B cell (primary cell): Measurements from ENCODE around the gene PHF19. TPM values are rescaled to one million over a fixed set of nuclear protein-coding genes. Genes with fewer than 3 reads are reported as not detected.

Experiments used
- ATAC-seq: fragments of 200-7000 bp; cut with Tn5 transposase; one replicate; pipeline ENCODE4 v1.10.0; 2021; ENCODE audit warnings: low read depth, mild to moderate bottlenecking, moderate number of reproducible peaks, moderate library complexity
- CTCF ChIA-PET: fragments of 350-600 bp; sonication (Branson Sonifier 250); formaldehyde crosslinking; loops from one replicate; lab custom pipeline; 2021; ENCODE audit warnings: antibody characterized with exemption, inconsistent platforms; lab: Charles Lee
- POLR2A ChIA-PET: fragments of 350-600 bp; sonication (Branson Sonifier 250); formaldehyde crosslinking; loops from one replicate; lab custom pipeline; 2021; ENCODE audit warnings: antibody characterized with exemption; lab: Charles Lee
- DNase-seq: peaks from one replicate; pipeline ENCODE4 v3.0.0; 2013
- H2AFZ ChIP-seq: 2 replicates; pipeline ENCODE4 v1.6.1; 2012; ENCODE audit warnings: mild to moderate bottlenecking, low read depth, low read length; ENCODE audit not compliant: insufficient read depth, poor library complexity, severe bottlenecking
- H3K27ac ChIP-seq, 2 donors: 1 replicate in 1 of 2; 2 replicates in 1 of 2; pipeline ENCODE4 v1.5.1; 2012 to 2013; ENCODE audit warnings: low read length in 2 of 2, mild to moderate bottlenecking in 2 of 2, moderate library complexity in 1 of 2
- H3K27me3 ChIP-seq, 4 experiments: fragments of 200-600 bp in 1 of 4; sonication (generic) in 1 of 4; replicated peaks in 1 of 4; 1 replicate in 2 of 4; 2 replicates in 2 of 4; pipeline versions ENCODE4 v1.6.1 to v1.7.0; 2013 to 2016; ENCODE audit warnings: low read length in 3 of 4, mild to moderate bottlenecking in 2 of 4, mixed read lengths in 1 of 4, moderate library complexity in 1 of 4; ENCODE audit not compliant: insufficient read depth in 4 of 4, control insufficient read depth in 3 of 4; ENCODE audit errors: control extremely low read depth in 1 of 4
- H3K36me3 ChIP-seq, 2 experiments: replicated peaks in 1 of 2; 1 replicate in 1 of 2; 2 replicates in 1 of 2; pipeline versions ENCODE4 v1.6.1 to v1.7.1; 2013; ENCODE audit warnings: low read length in 1 of 2; ENCODE audit not compliant: insufficient read depth in 2 of 2, control insufficient read depth in 1 of 2; ENCODE audit errors: control extremely low read depth in 1 of 2, extremely low read depth in 1 of 2
- H3K4me1 ChIP-seq, 2 donors: fragments of 200-600 bp in 1 of 2; sonication (generic) in 1 of 2; 1 replicate in 1 of 2; 2 replicates in 1 of 2; pipeline versions ENCODE4 v1.5.1 to v1.6.1; 2013 to 2017; ENCODE audit warnings: low read length in 2 of 2; ENCODE audit not compliant: control insufficient read depth in 2 of 2, insufficient read depth in 2 of 2
- H3K4me2 ChIP-seq: replicated peaks from 2 replicates; pipeline ENCODE3; 2012; ENCODE audit warnings: mild to moderate bottlenecking, low read depth, low read length; ENCODE audit not compliant: poor library complexity, severe bottlenecking
- H3K4me3 ChIP-seq, 5 experiments: fragments of 200-600 bp in 1 of 5; sonication (generic) in 1 of 5; 1 replicate in 3 of 5; 2 replicates in 2 of 5; pipeline versions ENCODE4 v1.5.1 to v1.7.0; 2011 to 2016; ENCODE audit warnings: low read length in 4 of 5, mild to moderate bottlenecking in 4 of 5, low read depth in 2 of 5, control low read depth in 1 of 5, moderate library complexity in 1 of 5; ENCODE audit not compliant: insufficient read depth in 1 of 5; ENCODE audit errors: control extremely low read depth in 1 of 5, extremely low read depth in 1 of 5
- H3K79me2 ChIP-seq: fragments of 200-600 bp; sonication (generic); one replicate; pipeline ENCODE4 v1.6.0; 2016; ENCODE audit warnings: low read length; ENCODE audit not compliant: control insufficient read depth, insufficient read depth
- H3K9ac ChIP-seq: fragments of 200-600 bp; sonication (generic); 2 replicates; pipeline ENCODE4 v1.6.1; 2017; ENCODE audit warnings: mild to moderate bottlenecking, low read length, moderate library complexity
- H3K9me3 ChIP-seq, 3 donors: one replicate each; pipeline versions ENCODE4 v1.6.1 to v1.7.1; 2013; ENCODE audit warnings: low read length in 2 of 3; ENCODE audit not compliant: control insufficient read depth in 2 of 3, insufficient read depth in 1 of 3; ENCODE audit errors: control extremely low read depth in 1 of 3
- H4K20me1 ChIP-seq: 2 replicates; pipeline ENCODE4 v1.6.0; 2012; ENCODE audit warnings: mild to moderate bottlenecking, low read length; ENCODE audit not compliant: insufficient read depth, control insufficient read depth, poor library complexity, severe bottlenecking
- H3K27ac Mint-ChIP-seq: one replicate; pipeline ENCODE4 v1.8.0; 2021; ENCODE audit warnings: mixed read lengths
- H3K27me3 Mint-ChIP-seq: one replicate; pipeline ENCODE4 v1.8.0; 2021; ENCODE audit warnings: mixed read lengths
- H3K4me1 Mint-ChIP-seq: one replicate; pipeline ENCODE4 v1.8.0; 2021; ENCODE audit warnings: mixed read lengths
- H3K4me3 Mint-ChIP-seq: one replicate; pipeline ENCODE4 v1.8.0; 2021; ENCODE audit warnings: mixed read lengths
- H3K9me3 Mint-ChIP-seq: one replicate; pipeline ENCODE4 v1.8.0; 2022; ENCODE audit warnings: mixed read lengths; ENCODE audit not compliant: insufficient read depth
- EZH2 ChIP-seq: IDR thresholded peaks from 2 replicates; pipeline ENCODE4 v1.6.1; 2012; ENCODE audit warnings: borderline replicate concordance, low read depth, mild to moderate bottlenecking, moderate library complexity, low read length; ENCODE audit not compliant: insufficient read depth, poor library complexity, severe bottlenecking
- WGBS: methylation state at CpG from one replicate; pipeline ENCODE4 v1.1.5; 2013; ENCODE audit warnings: missing lambda C conversion rate; ENCODE audit not compliant: insufficient coverage; 5-methylcytosine and 5-hydroxymethylcytosine counted together
- intact Hi-C: fragments of 100-400 bp; cut with micrococcal nuclease; formaldehyde crosslinking; loops from one replicate; pipeline ENCODE4 v1.10.0; 2022
- polyA plus RNA-seq: library from polyadenylated mRNA; depleted of rRNA; stranded (reverse); fragments of >200 nt; gene quantifications from 2 replicates; pipeline ENCODE4 v1.2.3, GENCODE V29; 2012
- total RNA-seq, 2 donors: library from RNA; stranded (reverse); fragments of 120-200 nt in 1 of 2; gene quantifications; 1 replicate in 1 of 2; 2 replicates in 1 of 2; pipeline versions ENCODE4 v1.2.3 to v1.2.4, GENCODE V29; 2013 to 2022
- TF ChIP-seq, protein P1 (sequence below): fragments of 200-600 bp; IDR thresholded peaks from one replicate; pipeline ENCODE4 v1.8.0; 2022; ENCODE audit warnings: antibody characterized with exemption, mild to moderate bottlenecking

Gene PHF19
- total and polyA plus RNA-seq, 2 donors (not counting 1 experiment from before 2014, with no cell fraction given): 17.0 to 20.9 TPM

GRCh38 chr9:120846251-120846889, 30.6 kb downstream of the PHF19 start:
- Histone ChIP-seq H4K20me1 (peaks cover 5% of the 10 kb centered on the region), H3K9me3 (peaks cover 0 to 16% (median 0%) of the 10 kb centered on the region in 3 donors), H3K9ac (no peak overlapping the region), H3K79me2 (peaks cover 86% of the 10 kb centered on the region), H3K4me1 (peaks cover 21 to 23% of the 10 kb centered on the region in 2 donors), H3K27me3 (no peaks in the 10 kb centered on the region), H3K27ac (no peak overlapping the region), H3K36me3 (peaks cover 10 to 12% of the 10 kb centered on the region in 2 experiments), H3K4me3 (no peak overlapping the region), H3K4me2 (no peak overlapping the region), H2AFZ (no peak overlapping the region)
- ChIA-PET CTCF (no interaction called here), POLR2A (no interaction called here)
- Mint-ChIP-seq H3K9me3 (no peaks in the 10 kb centered on the region), H3K4me1 (peaks cover 20% of the 10 kb centered on the region), H3K27me3 (no peaks in the 10 kb centered on the region), H3K4me3 (no peak overlapping the region), H3K27ac (no peak overlapping the region)
- ATAC-seq (no peak), DNase-seq (no peak)
- TF ChIP-seq, protein P1, sequence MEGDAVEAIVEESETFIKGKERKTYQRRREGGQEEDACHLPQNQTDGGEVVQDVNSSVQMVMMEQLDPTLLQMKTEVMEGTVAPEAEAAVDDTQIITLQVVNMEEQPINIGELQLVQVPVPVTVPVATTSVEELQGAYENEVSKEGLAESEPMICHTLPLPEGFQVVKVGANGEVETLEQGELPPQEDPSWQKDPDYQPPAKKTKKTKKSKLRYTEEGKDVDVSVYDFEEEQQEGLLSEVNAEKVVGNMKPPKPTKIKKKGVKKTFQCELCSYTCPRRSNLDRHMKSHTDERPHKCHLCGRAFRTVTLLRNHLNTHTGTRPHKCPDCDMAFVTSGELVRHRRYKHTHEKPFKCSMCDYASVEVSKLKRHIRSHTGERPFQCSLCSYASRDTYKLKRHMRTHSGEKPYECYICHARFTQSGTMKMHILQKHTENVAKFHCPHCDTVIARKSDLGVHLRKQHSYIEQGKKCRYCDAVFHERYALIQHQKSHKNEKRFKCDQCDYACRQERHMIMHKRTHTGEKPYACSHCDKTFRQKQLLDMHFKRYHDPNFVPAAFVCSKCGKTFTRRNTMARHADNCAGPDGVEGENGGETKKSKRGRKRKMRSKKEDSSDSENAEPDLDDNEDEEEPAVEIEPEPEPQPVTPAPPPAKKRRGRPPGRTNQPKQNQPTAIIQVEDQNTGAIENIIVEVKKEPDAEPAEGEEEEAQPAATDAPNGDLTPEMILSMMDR: no peak
- no peak for TF ChIP-seq EZH2
- WGBS: 100% methylated on average over 1 of the region's 3 CpGs
- intact Hi-C loops: no loop called here

DNA sequence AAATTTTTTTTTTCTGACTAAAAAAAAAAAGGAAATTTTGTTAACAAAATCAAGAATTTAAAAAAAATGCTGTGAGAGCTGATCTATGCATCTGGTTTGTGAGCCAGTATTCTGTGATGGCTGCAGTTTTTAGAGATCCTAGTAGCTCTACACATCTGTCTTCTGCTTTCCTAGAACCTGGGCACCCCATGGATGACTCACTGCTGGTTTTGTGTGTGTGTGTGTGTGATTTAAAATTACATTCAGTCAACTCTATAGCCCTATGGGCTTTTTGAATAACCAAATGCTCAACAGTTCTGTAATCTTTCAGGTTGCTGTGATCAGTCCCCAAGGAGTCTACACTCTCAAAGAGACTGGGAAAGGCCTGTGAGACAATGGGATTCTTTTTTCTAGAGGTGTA, 31.7 kb downstream of the PHF19 start:
- H3K36me3 ChIP-seq: peaks cover 5 to 6% of the 10 kb centered on the region in 2 experiments
- no peak for DNase-seq
- no peak overlapping the region for H3K9ac ChIP-seq
- Mint-ChIP-seq H3K4me3 (no peak overlapping the region), H3K27ac (no peak overlapping the region), H3K9me3 (no peaks in the 10 kb centered on the region), H3K27me3 (no peaks in the 10 kb centered on the region), H3K4me1 (peaks cover 21% of the 10 kb centered on the region)
- no peak overlapping the region for H3K4me2 ChIP-seq
- CTCF ChIA-PET: interaction anchor here (0.5 kb wide), 1 partner anchor 13 kb away, joined by 4 read pairs; no protein-coding TSS in a partner anchor
- peaks cover 78% of the 10 kb centered on the region for H3K79me2 ChIP-seq
- no peak for ATAC-seq
- H4K20me1 ChIP-seq: no peaks in the 10 kb centered on the region
- no peak overlapping the region for H3K4me3 ChIP-seq
- intact Hi-C loops: no loop called here
- no peaks in the 10 kb centered on the region for H3K27me3 ChIP-seq
- H3K27ac ChIP-seq: no peak overlapping the region
- H2AFZ ChIP-seq: no peak overlapping the region
- POLR2A ChIA-PET: interaction anchor here (0.7 to 1.0 kb wide), 2 partner anchors 29 to 382 kb away, joined by 3 read pairs; no protein-coding TSS in a partner anchor
- peaks cover 0 to 21% (median 0%) of the 10 kb centered on the region in 3 donors for H3K9me3 ChIP-seq
- TF ChIP-seq EZH2: no peak
- TF ChIP-seq, protein P1: no peak
- peaks cover 21 to 23% of the 10 kb centered on the region in 2 donors for H3K4me1 ChIP-seq
